ENCODE results near the gene NKX2-1.
"Not testable (repeated sequence)": the region's sequence is repeated elsewhere in the genome, so short reads cannot be mapped to it uniquely, and the experiment has no call there.

Gene NKX2-1

GRCh38 chr14:36505181-36505815 lies 14.7 kb downstream of the NKX2-1 start:
- no peak for DNase-seq

GRCh38 chr14:36504771-36505175 lies 15.3 kb downstream of the NKX2-1 start:
- no peak for DNase-seq

- no peak for DNase-seq
Observed at GRCh38 chr14:36503771-36504741, 16.0 kb downstream of the NKX2-1 start.

GRCh38 chr14:36502558-36503508 lies 17.2 kb downstream of the NKX2-1 start:
- DNase-seq: no peak

GRCh38 chr14:36498938-36499337 lies 21.1 kb downstream of the NKX2-1 start:
- DNase-seq: no peak

DNA sequence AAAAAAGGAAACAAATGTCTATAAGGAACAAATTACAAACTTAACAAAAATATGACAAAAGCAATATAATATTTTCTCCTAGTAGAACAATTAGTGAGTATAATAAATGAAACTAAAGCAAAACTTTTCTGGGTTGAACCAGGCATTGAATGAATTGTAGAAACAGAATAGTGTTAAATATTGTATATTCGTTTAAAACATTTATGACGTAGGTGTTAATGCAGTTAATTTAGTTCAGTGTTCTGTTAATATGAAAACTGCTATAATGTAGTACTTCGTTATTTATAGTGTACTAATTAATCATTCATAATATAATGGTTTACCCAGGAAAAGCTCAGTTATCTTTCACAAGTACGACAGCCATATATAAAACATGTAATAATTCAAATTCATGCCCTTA lies 23.7 kb downstream of the NKX2-1 start:
- DNase-seq: no peak

DNA sequence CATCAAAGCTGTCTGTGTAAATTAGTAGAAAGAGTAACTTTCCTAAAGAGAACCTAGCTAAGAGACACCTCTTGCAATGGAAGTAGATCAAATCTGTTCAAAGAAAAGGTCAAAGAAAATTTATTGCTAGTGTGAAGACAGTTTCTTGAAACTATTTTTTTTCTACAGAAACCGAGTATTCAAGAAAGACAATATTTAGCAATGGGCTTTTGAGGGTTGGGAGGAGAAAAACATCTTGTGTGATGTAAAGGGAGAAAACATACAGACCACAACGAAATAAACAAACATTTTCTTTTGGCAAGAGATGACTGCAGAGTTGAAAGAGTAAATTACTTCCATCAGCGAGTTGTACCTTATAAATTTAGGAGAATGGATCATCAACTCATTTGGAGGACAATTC lies 24.4 kb downstream of the NKX2-1 start:
- no peak for DNase-seq

GRCh38 chr14:36493761-36494160 lies 26.3 kb downstream of the NKX2-1 start:
- DNase-seq: no peak

DNA sequence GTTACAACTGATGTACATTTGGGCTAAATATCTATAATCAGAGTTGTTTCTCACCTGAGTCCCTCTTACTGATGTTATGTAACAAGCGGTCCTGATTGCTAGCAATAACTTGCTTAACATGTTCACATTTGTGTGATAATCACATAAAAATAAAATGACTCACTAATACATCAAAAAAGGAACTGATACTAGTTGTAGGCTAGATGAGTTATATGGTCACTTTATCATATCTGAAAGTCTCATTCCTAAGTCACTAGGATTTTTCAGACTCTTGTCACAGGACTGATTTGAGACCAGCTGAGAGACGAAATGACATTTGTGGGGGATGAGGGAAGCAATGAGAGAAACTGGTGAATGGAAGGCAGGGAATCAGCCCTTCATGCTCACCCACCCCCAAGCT lies 34.3 kb downstream of the NKX2-1 start:
- DNase-seq: no peak

- DNase-seq: no peak
Observed at GRCh38 chr14:36479344-36479743, 40.7 kb downstream of the NKX2-1 start.

GRCh38 chr14:36478782-36479181 lies 41.2 kb downstream of the NKX2-1 start:
- DNase-seq: no peak

DNA sequence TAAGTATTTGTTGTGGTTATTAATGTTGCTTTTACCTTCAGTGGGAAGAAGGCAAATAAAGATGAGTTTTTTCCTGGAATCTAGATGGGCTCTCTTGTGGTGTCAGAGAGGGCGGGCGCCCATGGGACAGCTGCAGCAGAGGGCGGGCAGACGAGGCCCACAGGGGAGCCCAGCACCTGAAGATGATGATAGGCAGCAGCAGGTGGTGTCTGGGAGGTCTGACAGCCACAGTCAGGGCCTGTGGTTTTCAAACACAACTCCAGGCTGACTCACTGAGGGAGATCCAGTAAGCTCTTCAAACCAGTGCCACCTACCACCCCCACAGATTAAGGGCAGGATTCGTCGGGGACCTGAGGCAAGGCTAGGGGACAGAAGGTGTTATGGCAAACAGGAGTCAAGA lies 42.8 kb downstream of the NKX2-1 start:
- DNase-seq: no peak

DNA sequence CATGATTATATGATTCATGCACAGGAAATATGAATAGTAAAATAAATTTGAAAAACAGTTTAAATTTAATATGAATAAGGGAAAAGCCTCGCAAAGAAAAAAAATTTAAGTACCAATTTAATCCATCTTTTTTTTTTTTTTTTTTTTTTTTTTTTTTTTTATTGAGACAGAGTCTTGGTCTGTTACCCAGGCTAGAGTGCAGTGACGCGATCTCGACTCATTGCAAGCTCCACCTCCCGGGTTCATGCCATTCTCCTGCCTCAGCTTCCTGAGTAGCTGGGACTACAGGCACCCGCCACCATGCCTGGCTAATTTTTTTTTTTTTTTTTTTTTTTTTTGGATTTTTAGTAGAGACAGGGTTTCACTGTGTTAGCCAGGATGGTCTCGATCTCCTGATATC lies 44.0 kb downstream of the NKX2-1 start:
- not testable (repeated sequence) for DNase-seq

DNA sequence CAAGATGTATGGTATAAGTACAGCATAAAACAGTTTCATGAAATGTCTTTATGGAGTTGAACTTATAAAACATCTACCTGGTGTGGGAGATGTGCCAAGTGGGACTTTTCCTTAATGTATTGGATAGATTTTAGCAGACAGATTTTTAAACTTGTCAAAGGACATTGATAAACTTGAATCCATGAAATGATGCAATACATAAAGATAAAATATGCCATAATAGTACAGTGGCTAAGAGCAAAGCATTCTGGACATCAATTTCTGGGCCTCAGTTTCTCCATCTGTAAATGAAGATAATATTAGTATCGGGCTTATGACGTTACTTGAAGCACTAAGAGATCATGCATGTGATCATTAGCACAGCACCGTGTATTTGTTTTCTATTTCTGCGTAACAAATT lies 45.4 kb downstream of the NKX2-1 start:
- DNase-seq: no peak

GRCh38 chr14:36471431-36471830 lies 48.6 kb downstream of the NKX2-1 start:
- no peak for DNase-seq

DNA sequence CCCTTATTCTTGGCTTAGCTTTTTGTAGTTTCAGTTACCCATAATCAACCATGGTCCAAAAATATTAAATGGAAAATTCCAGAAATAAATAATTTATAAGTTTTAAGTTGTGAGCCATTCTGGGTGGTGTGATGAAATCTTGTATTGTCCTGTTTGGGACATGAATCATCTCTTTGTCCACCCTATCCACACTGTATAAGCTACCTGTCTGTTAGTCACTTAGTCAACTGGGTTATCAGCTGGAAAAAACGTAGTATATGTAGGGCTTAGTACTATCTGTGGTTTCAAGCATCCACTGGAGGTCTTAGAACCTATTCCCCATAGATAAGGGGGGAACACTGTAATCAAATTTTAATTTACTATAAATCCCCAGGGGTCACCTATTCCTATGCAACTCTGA lies 52.7 kb downstream of the NKX2-1 start:
- DNase-seq: no peak
